Rectal smooth muscle tissue (tissue), 1 donor: ENCODE results near the gene CRABP2.

Source experiments
- H3K27ac ChIP-seq: one replicate; pipeline ENCODE4 v1.7.0; 2013; ENCODE audit warnings: low read depth, low read length, inconsistent platforms
- H3K27me3 ChIP-seq: one replicate; pipeline ENCODE4 v1.7.0; 2013; ENCODE audit warnings: low read length; ENCODE audit not compliant: control insufficient read depth, insufficient read depth
- H3K36me3 ChIP-seq: one replicate; pipeline ENCODE4 v1.7.0; 2013; ENCODE audit warnings: low read length; ENCODE audit not compliant: control insufficient read depth, insufficient read depth
- H3K4me1 ChIP-seq: one replicate; pipeline ENCODE4 v1.7.0; 2013; ENCODE audit warnings: low read length; ENCODE audit not compliant: control insufficient read depth, insufficient read depth
- H3K4me3 ChIP-seq: one replicate; pipeline ENCODE4 v1.7.0; 2013; ENCODE audit warnings: low read length
- H3K9ac ChIP-seq: one replicate; pipeline ENCODE4 v1.7.0; 2013; ENCODE audit warnings: low read length

Gene CRABP2

DNA sequence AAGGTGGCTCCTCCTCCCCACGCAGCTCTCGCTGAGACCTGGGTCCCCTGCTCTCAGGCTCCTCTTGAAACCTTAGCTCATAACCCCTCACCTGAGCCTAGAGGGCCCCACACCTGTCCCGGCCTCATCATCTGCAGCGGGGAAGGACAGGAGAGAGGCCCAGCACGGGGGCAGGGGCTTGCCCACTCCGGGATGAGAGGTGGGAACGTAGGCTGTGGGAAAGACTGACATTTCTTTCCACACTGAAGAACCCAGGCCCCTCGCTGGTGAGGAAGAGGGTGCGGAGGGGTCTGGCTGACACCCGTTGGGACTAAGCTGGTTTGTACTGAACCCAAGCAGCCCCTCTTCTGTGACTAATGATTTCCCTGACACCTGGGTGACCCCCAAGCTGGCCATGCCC lies 14.2 kb downstream of the CRABP2 start:
- Histone ChIP-seq H3K27me3 (peaks cover 8% of the 10 kb centered on the region), H3K27ac (no peak overlapping the region), H3K4me1 (peaks cover 5% of the 10 kb centered on the region), H3K9ac (no peak overlapping the region), H3K4me3 (no peak overlapping the region), H3K36me3 (no peaks in the 10 kb centered on the region)

DNA sequence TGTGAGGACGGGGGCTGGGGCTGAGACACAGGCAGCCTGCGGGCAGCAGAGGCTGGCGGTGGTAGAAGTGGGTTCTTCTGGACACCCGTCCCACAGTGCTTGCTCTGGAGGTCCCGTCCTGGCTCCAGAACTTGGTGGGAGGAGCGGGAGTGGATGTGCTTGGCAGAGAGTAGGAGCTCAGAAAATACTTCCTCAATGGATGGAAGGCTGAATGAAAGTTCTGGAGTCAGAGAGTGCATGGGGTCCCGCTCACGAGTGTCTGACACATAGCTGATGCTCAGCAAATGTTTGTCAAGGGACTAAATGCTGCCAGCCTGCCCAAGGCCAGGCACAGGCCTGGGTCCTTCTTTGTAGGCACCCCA lies 14.7 kb downstream of the CRABP2 start:
- Histone ChIP-seq H3K27me3 (peaks cover 8% of the 10 kb centered on the region), H3K4me3 (no peak overlapping the region), H3K36me3 (no peaks in the 10 kb centered on the region), H3K4me1 (peaks cover 5% of the 10 kb centered on the region), H3K9ac (no peak overlapping the region), H3K27ac (no peak overlapping the region)

DNA sequence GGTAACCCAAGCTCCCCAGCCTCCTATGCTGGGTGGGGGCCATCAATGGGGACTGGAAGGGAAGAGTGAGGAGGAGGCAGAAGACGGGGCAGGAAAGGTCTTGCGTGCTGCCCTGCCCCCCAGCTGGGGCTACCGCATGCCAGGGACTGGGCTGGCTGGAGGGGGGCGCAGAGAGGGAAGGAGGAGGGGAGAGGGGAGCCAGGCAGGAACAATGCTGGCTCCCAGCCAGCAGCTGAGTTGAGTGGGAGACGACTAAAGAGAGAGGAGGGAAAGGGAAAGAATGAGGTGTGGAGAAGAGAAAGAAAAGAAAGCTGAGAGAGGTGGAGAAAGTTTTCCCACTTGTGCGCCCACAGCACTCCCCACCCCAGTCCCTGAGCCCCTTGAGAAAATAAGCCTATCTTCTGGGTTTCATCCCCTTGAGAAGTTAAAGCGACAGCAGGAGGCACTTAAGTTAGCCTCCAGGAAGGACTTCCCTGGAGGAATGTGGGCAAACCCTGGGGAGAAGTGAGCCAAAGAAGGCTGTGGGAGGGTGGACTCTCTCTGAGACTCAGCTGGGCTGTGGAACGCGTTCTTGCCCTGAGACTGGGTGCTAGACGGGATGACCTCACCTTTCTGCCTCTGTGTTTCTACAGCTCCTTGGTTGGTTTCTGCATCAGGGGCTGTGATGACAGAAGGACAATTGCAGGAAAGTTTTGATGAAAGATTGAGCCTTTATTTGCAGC lies 15.3 kb downstream of the CRABP2 start:
- H3K4me1 ChIP-seq, result peaks cover 5% of the 10 kb centered on the region
- H3K9ac ChIP-seq, result no peak overlapping the region
- H3K36me3 ChIP-seq, result no peaks in the 10 kb centered on the region
- peaks cover 8% of the 10 kb centered on the region for H3K27me3 ChIP-seq
- H3K4me3 ChIP-seq, result no peak overlapping the region
- no peak overlapping the region for H3K27ac ChIP-seq

DNA sequence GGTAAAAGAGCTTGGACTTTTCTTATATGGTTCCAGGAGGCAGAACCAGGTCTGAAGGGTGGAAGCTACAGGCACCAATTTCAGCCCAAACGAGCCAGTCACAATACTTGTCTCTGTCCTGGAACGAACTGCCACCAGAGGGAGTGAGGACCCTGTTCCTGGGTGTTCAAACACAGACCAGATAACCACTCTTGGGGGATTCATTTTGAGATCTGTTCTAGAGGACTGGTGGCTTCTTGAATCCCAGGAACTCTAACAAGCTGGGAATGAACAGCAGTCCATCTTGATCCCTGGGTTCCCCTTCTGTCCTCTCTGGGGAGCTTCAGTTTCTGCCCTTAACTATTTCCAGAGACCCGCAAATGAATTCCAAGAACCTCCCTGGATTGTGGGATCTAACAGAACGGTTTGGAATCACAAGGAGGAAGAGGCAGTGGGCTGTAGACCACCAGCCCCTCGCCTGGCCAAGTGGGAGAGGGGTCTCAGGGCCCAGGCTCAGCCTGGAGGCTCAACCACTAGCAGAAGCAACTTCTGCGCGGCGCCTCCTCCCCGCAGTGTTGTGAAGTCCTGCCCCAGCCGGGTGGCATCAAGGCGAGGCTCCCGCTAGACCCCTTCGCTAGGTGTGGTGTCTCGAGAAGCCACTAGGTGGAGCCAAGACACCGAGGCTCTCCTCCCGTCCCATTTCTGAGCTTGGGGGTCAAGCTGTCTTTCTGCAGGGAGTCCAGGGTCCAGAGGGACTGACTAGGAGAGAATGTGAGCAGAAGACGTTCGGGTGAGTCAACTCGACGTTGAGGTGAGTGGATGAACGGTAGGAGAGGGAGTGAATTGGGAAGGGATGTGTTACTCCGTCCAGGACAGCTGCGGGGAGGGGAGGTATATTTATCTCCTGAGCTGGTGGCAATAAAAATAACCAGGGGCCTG lies 16.1 kb downstream of the CRABP2 start:
- Histone ChIP-seq H3K4me1 (peaks cover 5% of the 10 kb centered on the region), H3K27me3 (peaks cover 8% of the 10 kb centered on the region), H3K4me3 (no peak overlapping the region), H3K27ac (no peak overlapping the region), H3K9ac (peak overlapping the region; percentile 57), H3K36me3 (no peaks in the 10 kb centered on the region)

DNA sequence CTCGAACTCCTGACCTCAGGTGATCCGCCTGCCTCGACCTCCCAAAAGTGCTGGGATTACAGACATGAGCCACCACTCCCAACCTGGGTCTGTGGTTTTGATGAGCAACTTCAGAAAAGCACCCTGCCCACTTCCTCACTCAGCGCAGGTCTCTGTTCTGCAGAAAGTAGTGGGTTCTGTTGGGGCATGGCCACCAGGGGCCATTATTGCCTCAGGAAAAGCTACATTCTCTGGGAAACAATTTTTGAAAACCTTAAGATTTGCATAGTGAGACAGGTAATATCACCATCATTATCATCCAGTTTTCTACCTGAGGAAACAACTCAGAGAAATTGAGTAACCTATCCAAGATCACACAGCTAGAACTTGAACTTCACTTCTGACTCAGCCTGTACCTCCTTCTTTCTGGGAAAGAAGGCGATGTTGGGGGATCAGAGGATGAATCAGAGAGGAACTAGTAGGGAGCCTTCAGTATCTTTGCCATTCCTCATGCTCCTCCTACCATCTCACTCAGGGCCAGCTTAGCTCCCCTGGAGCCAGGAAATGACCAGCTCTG lies 21.1 kb downstream of the CRABP2 start:
- Histone ChIP-seq H3K27ac (no peak overlapping the region), H3K4me1 (no peaks in the 10 kb centered on the region), H3K4me3 (no peak overlapping the region), H3K36me3 (no peaks in the 10 kb centered on the region), H3K9ac (no peak overlapping the region), H3K27me3 (peaks cover 7% of the 10 kb centered on the region)

DNA sequence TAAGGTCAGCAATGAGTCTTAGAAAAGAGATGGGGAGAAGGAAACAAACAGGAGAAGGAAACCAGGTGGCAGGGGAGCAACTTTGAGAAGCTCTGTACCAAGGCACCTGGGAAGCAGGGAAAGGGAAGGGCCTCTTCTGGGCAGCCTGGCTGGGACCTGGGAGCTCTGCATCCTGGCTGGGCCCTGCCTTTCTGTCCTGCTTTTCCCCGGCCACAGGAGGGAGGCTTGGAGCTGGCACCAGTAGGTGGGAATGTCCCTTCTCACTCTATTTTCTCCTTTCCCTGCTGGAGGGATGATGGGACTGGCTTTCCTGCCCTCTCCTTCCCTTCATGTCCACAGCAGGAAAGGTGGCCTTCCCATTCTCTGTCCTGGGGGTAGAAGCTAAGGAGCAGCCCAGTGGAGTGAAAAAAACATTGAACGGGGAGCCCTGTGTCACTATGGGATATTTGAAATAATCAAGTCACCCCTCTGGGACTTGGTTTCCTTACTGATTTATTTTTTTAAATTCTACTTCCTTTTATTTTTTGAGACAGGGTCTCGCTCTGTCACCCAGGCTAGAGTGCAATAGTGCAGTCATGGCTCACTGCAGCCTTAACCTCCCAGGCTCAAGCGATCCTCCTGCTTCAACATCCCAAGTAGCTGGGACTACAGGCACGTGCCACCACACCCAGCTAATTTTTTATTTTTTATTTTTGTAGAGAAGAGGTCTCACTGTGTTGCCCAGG lies 23.1 kb downstream of the CRABP2 start:
- Histone ChIP-seq H3K4me1 (peaks cover 6% of the 10 kb centered on the region), H3K36me3 (no peaks in the 10 kb centered on the region), H3K27ac (no peak overlapping the region), H3K4me3 (no peak overlapping the region), H3K27me3 (peaks cover 14% of the 10 kb centered on the region), H3K9ac (no peak overlapping the region)

DNA sequence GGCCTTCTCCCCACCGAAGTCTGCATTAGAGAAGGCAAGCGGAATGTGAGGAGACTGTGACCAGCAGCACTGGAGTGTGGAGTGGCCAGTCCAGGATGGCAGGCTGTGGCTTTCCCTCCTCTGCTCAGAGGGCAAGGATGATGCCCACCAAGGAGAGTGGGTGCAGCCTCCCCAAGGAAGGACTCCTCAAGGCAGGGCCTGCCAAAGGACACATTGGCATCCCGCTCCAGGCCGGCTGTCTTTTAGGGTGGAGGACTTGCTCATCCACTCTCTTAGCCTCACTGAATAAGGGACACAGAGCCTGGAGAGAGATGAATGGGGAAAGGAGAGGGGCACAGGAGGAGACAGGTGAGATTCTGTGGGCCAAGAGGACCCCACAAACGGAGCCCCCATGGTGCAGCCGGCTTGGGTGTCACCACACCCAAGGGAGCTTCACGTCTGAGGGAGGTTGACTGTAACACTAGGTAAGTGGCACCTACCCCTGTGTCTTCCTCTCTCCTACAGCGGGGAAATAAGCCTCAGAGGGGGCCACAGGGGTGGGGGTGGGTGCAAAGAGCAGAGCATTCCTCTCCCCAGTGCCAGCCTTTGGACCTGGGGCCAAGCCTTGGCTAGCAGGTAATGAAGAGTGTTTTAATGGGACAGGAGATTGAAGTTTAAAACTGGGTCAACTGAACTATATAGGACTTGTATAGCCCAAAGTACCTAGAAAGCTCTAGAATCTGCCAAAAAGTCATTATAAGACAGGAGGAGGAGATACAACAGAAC lies 24.0 kb downstream of the CRABP2 start:
- H3K36me3 ChIP-seq, result no peaks in the 10 kb centered on the region
- H3K27me3 ChIP-seq, result peaks cover 14% of the 10 kb centered on the region
- no peak overlapping the region for H3K9ac ChIP-seq
- H3K4me1 ChIP-seq, result peaks cover 6% of the 10 kb centered on the region
- H3K4me3 ChIP-seq, result no peak overlapping the region
- H3K27ac ChIP-seq, result no peak overlapping the region

DNA sequence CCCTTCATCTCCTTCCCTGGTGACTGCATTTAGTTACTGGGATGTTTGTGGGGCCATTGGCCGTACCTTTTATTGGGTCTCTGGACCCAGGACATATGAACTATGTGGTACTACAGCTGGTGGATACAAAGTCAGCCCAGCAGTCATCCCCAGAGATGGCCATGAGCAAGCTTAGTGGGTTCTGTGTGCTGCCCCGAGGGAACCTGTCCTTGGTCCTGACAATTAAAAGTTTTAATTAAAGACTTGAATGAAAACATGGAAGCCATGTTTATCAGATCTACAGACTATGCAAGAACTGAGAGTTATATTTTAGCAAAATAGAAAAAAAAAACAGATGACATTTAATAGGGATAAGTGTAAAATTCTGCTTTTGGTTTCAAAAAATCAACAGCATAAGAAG lies 25.3 kb downstream of the CRABP2 start:
- no peaks in the 10 kb centered on the region for H3K36me3 ChIP-seq
- H3K27me3 ChIP-seq, result peaks cover 14% of the 10 kb centered on the region
- no peak overlapping the region for H3K9ac ChIP-seq
- peaks cover 9% of the 10 kb centered on the region for H3K4me1 ChIP-seq
- H3K27ac ChIP-seq, result no peak overlapping the region
- H3K4me3 ChIP-seq, result no peak overlapping the region

DNA sequence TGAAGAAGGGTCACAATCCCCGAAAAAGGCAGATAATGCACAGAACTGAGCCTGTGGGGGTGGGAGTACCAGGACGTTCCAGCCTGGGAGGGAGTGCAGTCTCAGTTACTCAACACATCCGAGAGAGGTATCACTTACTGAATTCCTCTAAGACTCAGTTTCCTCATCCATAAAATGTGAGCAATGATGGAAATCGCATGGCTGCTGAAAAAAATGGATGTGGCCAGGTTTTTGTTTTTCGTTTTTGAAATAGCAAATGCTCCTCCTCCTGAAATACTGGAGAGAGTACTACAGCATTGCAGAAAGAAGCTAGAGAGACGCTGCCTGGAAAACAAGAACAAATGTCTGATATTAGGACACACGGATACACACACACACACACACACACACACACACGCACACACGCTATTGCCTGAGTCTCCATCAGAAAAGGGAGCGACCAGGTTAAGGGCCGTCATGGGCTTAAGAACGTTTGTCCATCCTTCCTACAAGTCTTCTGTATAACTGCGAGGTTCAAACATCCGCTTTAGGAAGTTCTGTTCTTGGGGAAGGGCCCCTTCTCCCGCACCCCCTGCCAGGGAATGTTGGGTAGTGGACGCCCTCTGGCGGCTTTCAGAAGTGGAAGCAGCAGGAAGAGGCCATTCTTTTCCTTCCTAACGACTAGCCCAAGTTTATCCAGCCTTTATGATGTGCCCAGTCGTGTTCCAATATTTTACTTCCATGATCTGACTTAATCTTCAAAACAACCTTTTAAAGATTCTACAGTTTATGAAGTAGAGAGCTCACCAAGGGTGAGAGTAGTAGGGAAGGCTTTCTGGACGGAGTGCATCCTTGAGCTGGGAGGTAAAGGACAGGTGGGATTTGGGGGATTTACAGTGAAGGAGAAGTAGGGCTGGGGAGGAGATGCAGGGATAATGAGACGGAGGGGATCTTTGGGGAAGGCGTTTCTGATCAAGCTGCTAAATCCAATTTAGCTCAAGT lies 27.5 kb downstream of the CRABP2 start:
- H3K36me3 ChIP-seq, result no peaks in the 10 kb centered on the region
- H3K27ac ChIP-seq, result peak overlapping the region; percentile 10
- H3K27me3 ChIP-seq, result peaks cover 10% of the 10 kb centered on the region
- peaks cover 9% of the 10 kb centered on the region for H3K4me1 ChIP-seq
- no peak overlapping the region for H3K9ac ChIP-seq
- H3K4me3 ChIP-seq, result peak overlapping the region; percentile 57

DNA sequence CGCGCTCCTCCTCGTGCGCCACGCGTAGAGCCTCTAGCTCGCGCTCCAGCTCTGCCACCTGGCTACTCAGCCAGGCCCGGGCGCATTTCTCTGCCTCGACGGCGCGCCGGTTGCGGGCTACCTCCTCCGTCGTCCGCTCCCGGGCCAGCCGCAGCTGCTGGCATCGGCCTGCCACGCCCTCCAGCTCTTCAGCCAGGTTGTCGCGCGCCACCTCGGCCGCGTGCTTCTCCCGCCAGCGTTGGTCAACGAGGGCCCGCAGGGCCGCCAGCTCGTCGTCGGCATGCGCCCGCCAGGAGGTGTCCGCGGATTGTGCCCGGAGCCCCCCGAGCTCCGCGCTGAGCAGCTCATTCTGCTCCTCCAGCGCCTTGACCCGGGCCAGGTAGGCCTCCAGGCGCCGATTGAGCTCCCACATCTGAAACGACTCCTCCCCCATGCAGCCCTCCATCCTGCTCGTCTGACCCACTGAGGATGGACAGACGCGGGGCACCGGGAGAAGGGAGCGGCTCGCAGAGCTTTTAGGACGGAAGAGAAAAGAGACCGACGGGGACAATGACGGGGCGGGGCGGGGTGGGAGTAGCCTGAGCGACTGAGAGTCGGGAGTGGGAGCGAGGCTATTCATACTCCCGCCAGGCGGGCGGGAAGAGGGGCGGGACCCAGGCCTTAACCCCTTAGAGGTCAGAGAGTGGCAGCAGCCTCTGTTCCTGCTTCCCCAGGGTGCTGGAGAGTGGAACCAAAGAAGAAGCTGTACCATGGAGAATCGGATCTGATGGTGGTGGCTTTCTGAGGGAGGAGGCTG lies 28.4 kb downstream of the CRABP2 start, which contains the start of gene NES:
Gene NES (minus strand): TSS at position 588 of the 796 bp plus-strand sequence. CDS start 143 bp downstream, at position 445.
- H3K36me3 ChIP-seq, result no peaks in the 10 kb centered on the region
- peak within 1 kb of the TSS; percentile 57 for H3K4me3 ChIP-seq
- H3K27ac ChIP-seq, result peak within 1 kb of the TSS; percentile 40
- H3K27me3 ChIP-seq, result peaks cover 8% of the 10 kb centered on the region
- H3K9ac ChIP-seq, result peak within 1 kb of the TSS; percentile 4
- H3K4me1 ChIP-seq, result peaks cover 9% of the 10 kb centered on the region
